GM21619 (cell line): ENCODE measurements around the gene FAM217A.

Experiments used
- ATAC-seq: cut with Tn5 transposase; IDR thresholded peaks from one replicate; pipeline ENCODE4 v1.9.1; 2021; ENCODE audit not compliant: unreplicated experiment

FAM217A gene

GRCh38 chr6:4023240-4023639 is 55.7 kb downstream of the FAM217A start:
- ATAC-seq = no peak

GRCh38 chr6:4021854-4022695 is 56.9 kb downstream of the FAM217A start:
- peak; percentile 6 for ATAC-seq

GRCh38 chr6:4021133-4021853 is 57.6 kb downstream of the FAM217A start:
- ATAC-seq = peak; percentile 57

- no peak for ATAC-seq
Measured at GRCh38 chr6:4020822-4021132, 58.2 kb downstream of the FAM217A start.

- no peak for ATAC-seq
Measured at GRCh38 chr6:4018924-4019236, 60.1 kb downstream of the FAM217A start.
